HepG2 (cell line): Measurements from ENCODE around the gene TSHZ2. TPM values are rescaled to one million over a fixed set of nuclear protein-coding genes. Genes with fewer than 3 reads are reported as not detected.

Experiments
- CERS6 ChIP-seq: sonication (generic); formaldehyde crosslinking; IDR thresholded peaks from 2 replicates; pipeline ENCODE4 v1.5.0; 2020; ENCODE audit warnings: missing genetic modification reagents
- CHCHD3 ChIP-seq: sonication (generic); formaldehyde crosslinking; IDR thresholded peaks from 2 replicates; pipeline ENCODE4 v1.8.0; 2022; ENCODE audit warnings: mild to moderate bottlenecking, missing genetic modification reagents, moderate library complexity
- GFI1 ChIP-seq: sonication (generic); formaldehyde crosslinking; IDR thresholded peaks from 2 replicates; pipeline ENCODE4 v1.5.0; 2020; ENCODE audit warnings: missing genetic modification reagents, mild to moderate bottlenecking, borderline replicate concordance
- HMGXB4 ChIP-seq, 2 experiments: sonication (generic) in 1 of 2; formaldehyde crosslinking in 1 of 2; IDR thresholded peaks; 2 replicates each; pipeline versions ENCODE4 v1.4.0 to v1.6.1; 2018 to 2020; ENCODE audit warnings: missing genetic modification reagents in 2 of 2, borderline replicate concordance in 1 of 2, low read depth in 1 of 2, mild to moderate bottlenecking in 1 of 2, missing biosample characterization in 1 of 2
- MAFK ChIP-seq, 2 experiments: IDR thresholded peaks in 1 of 2; conservative IDR thresholded peaks in 1 of 2; 2 replicates each; pipeline ENCODE4 v1.6.1; 2011; ENCODE audit warnings: improper control_type of control experiment in 2 of 2, low read length in 2 of 2
- MEF2D ChIP-seq: sonication (generic); formaldehyde crosslinking; IDR thresholded peaks from 2 replicates; pipeline ENCODE4 v1.5.1; 2020; ENCODE audit warnings: mild to moderate bottlenecking, missing genetic modification reagents
- MIER3 ChIP-seq: IDR thresholded peaks from 2 replicates; pipeline ENCODE4 v1.6.1; 2016; ENCODE audit warnings: missing compliant biosample characterization, borderline replicate concordance
- MYC ChIP-seq: sonication (generic); formaldehyde crosslinking; IDR thresholded peaks from 2 replicates; pipeline ENCODE4 v1.9.0; 2021; ENCODE audit warnings: missing genetic modification reagents, borderline replicate concordance
- PPARG ChIP-seq: conservative IDR thresholded peaks from 2 replicates; pipeline ENCODE4 v1.6.1; 2016; ENCODE audit warnings: missing biosample characterization, missing genetic modification reagents
- RNF219 ChIP-seq: sonication (generic); formaldehyde crosslinking; IDR thresholded peaks from 2 replicates; pipeline ENCODE4 v1.5.0; 2020; ENCODE audit warnings: mild to moderate bottlenecking, missing genetic modification reagents
- SMC3 ChIP-seq: IDR thresholded peaks from 2 replicates; pipeline ENCODE4 v1.6.1; 2011; ENCODE audit warnings: low read length, improper control_type of control experiment
- ZNF138 ChIP-seq: sonication (generic); formaldehyde crosslinking; IDR thresholded peaks from 2 replicates; pipeline ENCODE4 v1.5.0; 2020; ENCODE audit warnings: mild to moderate bottlenecking, low read depth, missing genetic modification reagents
- ZNF563 ChIP-seq: sonication (generic); formaldehyde crosslinking; IDR thresholded peaks from 2 replicates; pipeline ENCODE4 v1.8.0; 2022; ENCODE audit warnings: mild to moderate bottlenecking, moderate library complexity, missing genetic modification reagents
- ZNF598 ChIP-seq: sonication (generic); formaldehyde crosslinking; IDR thresholded peaks from 2 replicates; pipeline ENCODE4 v1.5.1; 2020; ENCODE audit warnings: mild to moderate bottlenecking, missing genetic modification reagents, borderline replicate concordance
- ZNF878 ChIP-seq: sonication (generic); formaldehyde crosslinking; IDR thresholded peaks from 2 replicates; pipeline ENCODE4 v1.8.1; 2023; ENCODE audit warnings: mild to moderate bottlenecking, missing genetic modification reagents, moderate library complexity
- polyA plus RNA-seq, 8 experiments: library from polyadenylated mRNA; depleted of rRNA in 3 of 8; stranded (reverse) in 7 of 8; unstranded in 1 of 8; fragments of >200 nt; fragmentation: Illumina TruSeq in 4 of 8; extraction: Trizol in 4 of 8; gene quantifications; 2 replicates each; pipeline versions ENCODE4 v1.2.1 to v1.2.3, GENCODE V29; 2011 to 2016; ENCODE audit warnings: low read depth in 4 of 8, missing spikeins in 1 of 8, mixed read lengths in 1 of 8; ENCODE audit not compliant: insufficient read depth in 1 of 8
- total RNA-seq, 5 experiments: library from RNA; depleted of rRNA; stranded (reverse); fragments of >200 nt; fragmentation: Illumina TruSeq; extraction: Trizol; gene quantifications; 2 replicates each; pipeline ENCODE4 v1.2.3, GENCODE V29; 2016; ENCODE audit warnings: low read depth in 1 of 5
- TF ChIP-seq, protein P1 (sequence below): sonication (generic); formaldehyde crosslinking; IDR thresholded peaks from 2 replicates; pipeline ENCODE4 v1.9.0; 2021; ENCODE audit warnings: missing genetic modification reagents, borderline replicate concordance
- TF ChIP-seq, protein P2 (sequence below): sonication (generic); formaldehyde crosslinking; IDR thresholded peaks from 2 replicates; pipeline ENCODE4 v1.8.1; 2023; ENCODE audit warnings: mild to moderate bottlenecking, missing genetic modification reagents, borderline replicate concordance
- TF ChIP-seq, protein P3 (sequence below): sonication (generic); formaldehyde crosslinking; conservative IDR thresholded peaks from 2 replicates; pipeline ENCODE4 v1.8.0; 2022; ENCODE audit warnings: low read depth, missing genetic modification reagents

TSHZ2 gene
- total and polyA plus RNA-seq, 2 of the 13 experiments (the other 11 are each of a cell fraction or from before 2014, with no cell fraction given) = 0.01 TPM; not detected in 1

DNA sequence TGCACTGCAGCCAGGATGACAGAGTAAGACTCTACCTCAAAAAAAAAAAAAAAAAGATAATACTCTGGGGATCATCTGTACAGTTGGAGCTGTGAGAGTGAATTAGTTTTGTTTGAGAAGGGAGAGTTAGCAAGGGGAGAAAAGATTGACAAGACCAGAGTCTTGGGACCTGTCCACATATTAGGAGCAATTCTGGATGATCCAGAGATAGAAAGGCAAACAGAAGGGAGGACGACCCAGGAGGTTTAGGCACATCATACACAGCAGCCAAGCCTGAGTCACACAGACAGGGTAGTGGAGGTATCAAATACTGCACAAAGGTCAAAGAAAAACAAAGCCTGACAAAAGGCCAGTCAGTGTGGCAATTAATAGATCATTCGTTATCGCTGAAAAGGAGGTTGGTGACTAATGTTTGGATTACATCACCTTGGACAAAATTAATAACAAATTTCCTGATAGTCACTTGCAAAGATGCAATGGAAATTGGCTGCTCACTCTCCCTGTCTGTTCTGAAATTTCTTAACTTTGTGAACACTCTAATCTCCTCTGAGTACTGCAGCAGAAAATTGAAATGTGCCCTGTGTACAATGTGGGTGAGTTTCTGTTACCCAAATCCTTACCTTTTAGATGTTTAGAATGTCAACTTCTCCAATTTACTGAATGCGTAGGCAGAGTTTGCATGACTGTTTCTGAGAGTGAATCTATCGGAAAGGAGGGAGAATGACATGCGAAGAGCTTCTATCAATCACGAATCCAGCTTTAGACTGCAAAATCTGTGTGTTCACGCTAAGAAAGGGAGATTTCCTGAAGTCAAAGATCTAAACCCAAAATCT lies 105.4 kb downstream of the TSHZ2 start (continued):
- peak in 1 of 2 experiments; percentile 77; a peak in 1 of 4 replicates for TF ChIP-seq HMGXB4 (CRISPR knock-in tag; IDR thresholded peaks at IDR 0.05; ENCODE audit: borderline replicate concordance in 1 of 2, low read depth in 1 of 2)
- no peak for TF ChIP-seq ZNF563
- no peak for TF ChIP-seq CERS6 (CRISPR knock-in tag)
- TF ChIP-seq, protein P1, sequence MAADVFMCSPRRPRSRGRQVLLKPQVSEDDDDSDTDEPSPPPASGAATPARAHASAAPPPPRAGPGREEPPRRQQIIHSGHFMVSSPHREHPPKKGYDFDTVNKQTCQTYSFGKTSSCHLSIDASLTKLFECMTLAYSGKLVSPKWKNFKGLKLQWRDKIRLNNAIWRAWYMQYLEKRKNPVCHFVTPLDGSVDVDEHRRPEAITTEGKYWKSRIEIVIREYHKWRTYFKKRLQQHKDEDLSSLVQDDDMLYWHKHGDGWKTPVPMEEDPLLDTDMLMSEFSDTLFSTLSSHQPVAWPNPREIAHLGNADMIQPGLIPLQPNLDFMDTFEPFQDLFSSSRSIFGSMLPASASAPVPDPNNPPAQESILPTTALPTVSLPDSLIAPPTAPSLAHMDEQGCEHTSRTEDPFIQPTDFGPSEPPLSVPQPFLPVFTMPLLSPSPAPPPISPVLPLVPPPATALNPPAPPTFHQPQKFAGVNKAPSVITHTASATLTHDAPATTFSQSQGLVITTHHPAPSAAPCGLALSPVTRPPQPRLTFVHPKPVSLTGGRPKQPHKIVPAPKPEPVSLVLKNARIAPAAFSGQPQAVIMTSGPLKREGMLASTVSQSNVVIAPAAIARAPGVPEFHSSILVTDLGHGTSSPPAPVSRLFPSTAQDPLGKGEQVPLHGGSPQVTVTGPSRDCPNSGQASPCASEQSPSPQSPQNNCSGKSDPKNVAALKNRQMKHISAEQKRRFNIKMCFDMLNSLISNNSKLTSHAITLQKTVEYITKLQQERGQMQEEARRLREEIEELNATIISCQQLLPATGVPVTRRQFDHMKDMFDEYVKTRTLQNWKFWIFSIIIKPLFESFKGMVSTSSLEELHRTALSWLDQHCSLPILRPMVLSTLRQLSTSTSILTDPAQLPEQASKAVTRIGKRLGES (CRISPR knock-in tag) = no peak
- peak; percentile 93 for TF ChIP-seq MIER3 (CRISPR knock-in tag)
- TF ChIP-seq, protein P2, sequence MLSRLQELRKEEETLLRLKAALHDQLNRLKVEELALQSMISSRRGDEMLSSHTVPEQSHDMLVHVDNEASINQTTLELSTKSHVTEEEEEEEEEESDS (CRISPR knock-in tag) = no peak
- no peak for TF ChIP-seq ZNF598 (CRISPR knock-in tag)
- TF ChIP-seq MEF2D = peak; percentile 75; the same call in 1 of the 2 replicates
- no peak for TF ChIP-seq ZNF878 (CRISPR knock-in tag)
- peak; percentile 85; the same call in 1 of the 2 replicates for TF ChIP-seq RNF219
- TF ChIP-seq GFI1 (CRISPR knock-in tag) = peak; percentile 15; the same call in 1 of the 2 replicates
- TF ChIP-seq SMC3 = no peak
- no peak for TF ChIP-seq MAFK (conservative IDR thresholded peaks at IDR 0.05 in 1 of 2, IDR thresholded peaks at IDR 0.05 in 1 of 2; ENCODE audit: low read length in 2 of 2)
- no peak for TF ChIP-seq ZNF138
- peak; percentile 99 for TF ChIP-seq PPARG (CRISPR knock-in tag)
- TF ChIP-seq CHCHD3 (CRISPR knock-in tag) = no peak
- TF ChIP-seq, protein P3, sequence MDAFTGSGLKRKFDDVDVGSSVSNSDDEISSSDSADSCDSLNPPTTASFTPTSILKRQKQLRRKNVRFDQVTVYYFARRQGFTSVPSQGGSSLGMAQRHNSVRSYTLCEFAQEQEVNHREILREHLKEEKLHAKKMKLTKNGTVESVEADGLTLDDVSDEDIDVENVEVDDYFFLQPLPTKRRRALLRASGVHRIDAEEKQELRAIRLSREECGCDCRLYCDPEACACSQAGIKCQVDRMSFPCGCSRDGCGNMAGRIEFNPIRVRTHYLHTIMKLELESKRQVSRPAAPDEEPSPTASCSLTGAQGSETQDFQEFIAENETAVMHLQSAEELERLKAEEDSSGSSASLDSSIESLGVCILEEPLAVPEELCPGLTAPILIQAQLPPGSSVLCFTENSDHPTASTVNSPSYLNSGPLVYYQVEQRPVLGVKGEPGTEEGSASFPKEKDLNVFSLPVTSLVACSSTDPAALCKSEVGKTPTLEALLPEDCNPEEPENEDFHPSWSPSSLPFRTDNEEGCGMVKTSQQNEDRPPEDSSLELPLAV (CRISPR knock-in tag) = no peak
- TF ChIP-seq MYC (CRISPR knock-in tag) = no peak
